KBM-7 (cell line): ENCODE data around the gene PTGFRN.

Source experiments
- DNase-seq: peaks from one replicate; pipeline ENCODE4 v3.0.0-alpha.2; 2015
- in situ Hi-C: fragments of 300-500 bp; cut with MboI; formaldehyde crosslinking; loops from 2 replicates; pipeline ENCODE4 v1.14.3; 2020; ENCODE audit warnings: low sequenced_read_pairs, low pct_unique_long_range_greater_than_20kb, mixed read lengths

PTGFRN gene

GRCh38 chr1:116988908-116989307, 79.2 kb downstream of the PTGFRN start:
- DNase-seq, result no peak
- in situ Hi-C loops, result no loop called here

- in situ Hi-C loops, result no loop called here
- DNase-seq, result no peak
Observed at GRCh38 chr1:116989835-116990234, 80.1 kb downstream of the PTGFRN start.

GRCh38 chr1:116990612-116991151, 81.0 kb downstream of the PTGFRN start:
- peak; percentile 79 for DNase-seq
- in situ Hi-C loops, result no loop called here

- in situ Hi-C loops, result no loop called here
- DNase-seq, result no peak
Observed at GRCh38 chr1:116991171-116991845, 81.6 kb downstream of the PTGFRN start.

GRCh38 chr1:116991918-116992317, 82.2 kb downstream of the PTGFRN start:
- no peak for DNase-seq
- in situ Hi-C loops, result no loop called here

- no peak for DNase-seq
- in situ Hi-C loops, result no loop called here
Observed at GRCh38 chr1:116993286-116993685, 83.6 kb downstream of the PTGFRN start.

- no peak for DNase-seq
Observed at GRCh38 chr1:116994411-116994810, 84.7 kb downstream of the PTGFRN start.

GRCh38 chr1:116997066-116997465, 87.3 kb downstream of the PTGFRN start:
- in situ Hi-C loops, result no loop called here

More at GRCh38 chr1:116994411-116994810, 84.7 kb downstream of the PTGFRN start:
- in situ Hi-C loops, result no loop called here

GRCh38 chr1:116997636-116998035, 87.9 kb downstream of the PTGFRN start:
- no peak for DNase-seq
- in situ Hi-C loops, result no loop called here

More at GRCh38 chr1:116997066-116997465, 87.3 kb downstream of the PTGFRN start:
- DNase-seq, result no peak

- in situ Hi-C loops, result no loop called here
- no peak for DNase-seq
Observed at GRCh38 chr1:116999596-116999995, 89.9 kb downstream of the PTGFRN start.

- in situ Hi-C loops, result no loop called here
- DNase-seq, result no peak
Observed at GRCh38 chr1:117000142-117000541, 90.4 kb downstream of the PTGFRN start.

- in situ Hi-C loops, result no loop called here
- DNase-seq, result peak; percentile 61
Observed at GRCh38 chr1:117001254-117001927, 91.7 kb downstream of the PTGFRN start, which contains the start of gene CD101. Gene CD101, plus strand, starts transcription at chr1:117001760. Its CDS starts 58 bp downstream, at chr1:117001818.

- DNase-seq, result peak; percentile 93
- in situ Hi-C loops, result no loop called here
Observed at GRCh38 chr1:117003223-117003875, 93.6 kb downstream of the PTGFRN start.

GRCh38 chr1:117007719-117008013, 98.0 kb downstream of the PTGFRN start:
- in situ Hi-C loops, result no loop called here
- DNase-seq, result no peak

GRCh38 chr1:117008656-117009055, 98.9 kb downstream of the PTGFRN start:
- in situ Hi-C loops, result no loop called here
- DNase-seq, result no peak

GRCh38 chr1:117009132-117009531, 99.4 kb downstream of the PTGFRN start:
- in situ Hi-C loops, result no loop called here
- peak; percentile 54 for DNase-seq

- DNase-seq, result no peak
- in situ Hi-C loops, result no loop called here
Observed at GRCh38 chr1:117010310-117010969, 100.7 kb downstream of the PTGFRN start.

- DNase-seq, result no peak
- in situ Hi-C loops, result no loop called here
Observed at GRCh38 chr1:117011334-117011733, 101.6 kb downstream of the PTGFRN start.

- in situ Hi-C loops, result no loop called here
- DNase-seq, result no peak
Observed at GRCh38 chr1:117013309-117013858, 103.7 kb downstream of the PTGFRN start.
